Colonic mucosa (tissue), 4 donors: ENCODE data around the gene ZNF117. TPM values are rescaled to one million over a fixed set of nuclear protein-coding genes. Genes with fewer than 3 reads are reported as not detected.

Experiments used
- DNase-seq: peaks from one replicate; pipeline ENCODE4 v3.0.0-alpha.2; 2020
- H3K27ac ChIP-seq: fragments of 200-600 bp; one replicate; pipeline ENCODE4 v1.8.0; 2021
- H3K27me3 ChIP-seq: fragments of 200-600 bp; one replicate; pipeline ENCODE4 v1.8.0; 2021
- H3K36me3 ChIP-seq: fragments of 200-600 bp; one replicate; pipeline ENCODE4 v1.8.0; 2021
- H3K4me1 ChIP-seq: fragments of 200-600 bp; one replicate; pipeline ENCODE4 v1.8.0; 2021; ENCODE audit warnings: mild to moderate bottlenecking
- H3K4me3 ChIP-seq: fragments of 200-600 bp; one replicate; pipeline ENCODE4 v1.8.0; 2021
- H3K9ac ChIP-seq, 2 donors: one replicate each; pipeline ENCODE4 v1.7.0; 2013; ENCODE audit warnings: control low read depth in 2 of 2, low read depth in 2 of 2, low read length in 2 of 2
- H3K9me3 ChIP-seq: fragments of 200-600 bp; one replicate; pipeline ENCODE4 v1.8.0; 2021
- CTCF ChIP-seq: fragments of 200-600 bp; IDR thresholded peaks from one replicate; pipeline ENCODE4 v1.8.0; 2022; ENCODE audit warnings: antibody characterized with exemption, mild to moderate bottlenecking
- intact Hi-C: fragments of 100-400 bp; cut with DNase I; formaldehyde crosslinking; loops from one replicate; pipeline ENCODE4 v1.14.1; 2022
- total RNA-seq, 2 donors: library from RNA; stranded (reverse); fragmentation: NEBNext Ultra II Directional in 1 of 2; extraction: Animal tissue kit (Norgen Biotek cat#: 25700) in 1 of 2; gene quantifications; one replicate each; pipeline ENCODE4 v1.2.1, GENCODE V29; 2021
- donor health status: healthy.
- donor health status: DM: no; HTN: no; CAD: no.
- donor health status: DM: no; HTN: no; CAD: no.

The ZNF117 gene
- total RNA-seq, 2 donors from 2014 or later: 4.7 to 4.8 TPM

GRCh38 chr7:64993901-64994300 lies 3.1 kb upstream of the ZNF117 start:
- no peaks in the 10 kb centered on the region for H3K36me3 ChIP-seq
- H3K4me1 ChIP-seq: no peaks in the 10 kb centered on the region
- no peak for DNase-seq
- H3K27me3 ChIP-seq: no peaks in the 10 kb centered on the region
- intact Hi-C loops: no loop called here
- H3K9ac ChIP-seq: no peak overlapping the region
- no peak overlapping the region for H3K4me3 ChIP-seq
- TF ChIP-seq CTCF: no peak
- H3K27ac ChIP-seq: no peak overlapping the region
- H3K9me3 ChIP-seq: no peaks in the 10 kb centered on the region

- Histone ChIP-seq H3K27ac (no peak overlapping the region), H3K9me3 (no peaks in the 10 kb centered on the region), H3K36me3 (no peaks in the 10 kb centered on the region), H3K27me3 (no peaks in the 10 kb centered on the region), H3K9ac (no peak overlapping the region), H3K4me3 (no peak overlapping the region), H3K4me1 (no peaks in the 10 kb centered on the region)
- no peak for TF ChIP-seq CTCF
- no peak for DNase-seq
- intact Hi-C loops: no loop called here
These were observed 2.1 kb upstream of the ZNF117 start for GRCh38 chr7:64992971-64993370.

GRCh38 chr7:64990216-64990615 lies 620 bp downstream of the ZNF117 start:
- no peak for DNase-seq

GRCh38 chr7:64978497-64979203 lies 12.2 kb downstream of the ZNF117 start:
- H3K9ac ChIP-seq: no peak overlapping the region
- no peak overlapping the region for H3K4me3 ChIP-seq
- DNase-seq: no peak
- no peak overlapping the region for H3K27ac ChIP-seq
- H3K27me3 ChIP-seq: no peaks in the 10 kb centered on the region
- intact Hi-C loops: no loop called here
- no peaks in the 10 kb centered on the region for H3K36me3 ChIP-seq
- peaks cover 5% of the 10 kb centered on the region for H3K9me3 ChIP-seq
- TF ChIP-seq CTCF: no peak
- H3K4me1 ChIP-seq: no peaks in the 10 kb centered on the region

More at GRCh38 chr7:64990216-64990615, 620 bp downstream of the ZNF117 start:
- intact Hi-C loops: no loop called here
- Histone ChIP-seq H3K4me1 (no peaks in the 10 kb centered on the region), H3K27me3 (no peaks in the 10 kb centered on the region), H3K27ac (no peak overlapping the region), H3K9me3 (no peaks in the 10 kb centered on the region), H3K4me3 (no peak overlapping the region), H3K36me3 (no peaks in the 10 kb centered on the region), H3K9ac (no peak overlapping the region)
- TF ChIP-seq CTCF: no peak

- no peak for DNase-seq
- H3K36me3 ChIP-seq: no peaks in the 10 kb centered on the region
- intact Hi-C loops: no loop called here
- no peaks in the 10 kb centered on the region for H3K27me3 ChIP-seq
- H3K9ac ChIP-seq: no peak overlapping the region
- no peaks in the 10 kb centered on the region for H3K4me1 ChIP-seq
- no peak overlapping the region for H3K27ac ChIP-seq
- H3K9me3 ChIP-seq: no peaks in the 10 kb centered on the region
- no peak for TF ChIP-seq CTCF
- no peak overlapping the region for H3K4me3 ChIP-seq
These were observed 25.2 kb downstream of the ZNF117 start for GRCh38 chr7:64965594-64965993.
